Liver (tissue), 9 donors: ENCODE measurements around the gene KLF13. TPM values are rescaled to one million over a fixed set of nuclear protein-coding genes. Genes with fewer than 3 reads are reported as not detected.

Experiments used
- DNase-seq: peaks from one replicate; pipeline ENCODE4 v3.0.0-alpha.2; 2017; ENCODE audit warnings: low spot score
- H3K27ac ChIP-seq, 2 donors: one replicate each; pipeline ENCODE4 v1.7.0; 2013; ENCODE audit warnings: inconsistent platforms in 2 of 2, low read length in 2 of 2, control low read depth in 1 of 2, low read depth in 1 of 2, mild to moderate bottlenecking in 1 of 2
- H3K27me3 ChIP-seq, 4 donors: one replicate each; pipeline versions ENCODE4 v1.6.1 to v1.7.0; 2013; ENCODE audit warnings: low read length in 3 of 4, inconsistent platforms in 1 of 4, mild to moderate bottlenecking in 1 of 4, moderate library complexity in 1 of 4; ENCODE audit not compliant: control insufficient read depth in 4 of 4, insufficient read depth in 4 of 4
- H3K36me3 ChIP-seq, 4 donors: one replicate each; pipeline versions ENCODE4 v1.6.1 to v1.7.0; 2013; ENCODE audit warnings: low read length in 3 of 4, mild to moderate bottlenecking in 3 of 4, low read depth in 1 of 4, moderate library complexity in 1 of 4; ENCODE audit not compliant: control insufficient read depth in 4 of 4, insufficient read depth in 3 of 4
- H3K4me1 ChIP-seq, 4 donors: one replicate each; pipeline versions ENCODE4 v1.6.1 to v1.7.0; 2013; ENCODE audit warnings: low read length in 3 of 4, mild to moderate bottlenecking in 3 of 4, moderate library complexity in 1 of 4; ENCODE audit not compliant: control insufficient read depth in 4 of 4, insufficient read depth in 4 of 4
- H3K4me3 ChIP-seq, 3 donors: one replicate each; pipeline versions ENCODE4 v1.6.1 to v1.7.0; 2013; ENCODE audit warnings: low read length in 3 of 3, control low read depth in 1 of 3, low read depth in 1 of 3, mild to moderate bottlenecking in 1 of 3
- H3K9ac ChIP-seq, 2 donors: one replicate each; pipeline ENCODE4 v1.7.0; 2013; ENCODE audit warnings: low read length in 2 of 2, mild to moderate bottlenecking in 2 of 2, moderate library complexity in 2 of 2, control low read depth in 1 of 2, low read depth in 1 of 2
- H3K9me3 ChIP-seq, 4 donors: one replicate each; pipeline versions ENCODE4 v1.6.1 to v1.7.0; 2013; ENCODE audit warnings: low read length in 3 of 4; ENCODE audit not compliant: control insufficient read depth in 4 of 4
- ATF3 ChIP-seq: IDR thresholded peaks from 2 replicates; pipeline ENCODE4 v1.6.1; 2016; ENCODE audit warnings: antibody characterized with exemption
- CTCF ChIP-seq: fragments of 150-350 bp; IDR thresholded peaks from 2 replicates; pipeline ENCODE4 v1.5.1; 2017; ENCODE audit warnings: improper control_type of control experiment, low read depth, low read length; ENCODE audit not compliant: missing input control
- EGR1 ChIP-seq, 2 donors: IDR thresholded peaks; 2 replicates each; pipeline ENCODE4 v1.6.1; 2016 to 2018; ENCODE audit warnings: antibody characterized with exemption in 2 of 2, low read depth in 2 of 2
- FOXA2 ChIP-seq: IDR thresholded peaks from 2 replicates; pipeline ENCODE4 v1.6.1; 2016; ENCODE audit warnings: antibody characterized with exemption
- GABPA ChIP-seq, 2 donors: IDR thresholded peaks in 1 of 2; conservative IDR thresholded peaks in 1 of 2; 2 replicates each; pipeline ENCODE4 v1.6.1; 2016; ENCODE audit warnings: antibody characterized with exemption in 2 of 2, mild to moderate bottlenecking in 1 of 2, moderate library complexity in 1 of 2
- HNF4A ChIP-seq, 2 donors: conservative IDR thresholded peaks; 2 replicates each; pipeline ENCODE4 v1.6.1; 2016; ENCODE audit warnings: antibody characterized with exemption in 2 of 2, mild to moderate bottlenecking in 2 of 2
- HNF4G ChIP-seq: IDR thresholded peaks from 2 replicates; pipeline ENCODE4 v1.6.1; 2016; ENCODE audit warnings: antibody characterized with exemption
- JUND ChIP-seq, 2 donors: IDR thresholded peaks; 2 replicates each; pipeline ENCODE4 v1.6.1; 2016; ENCODE audit warnings: antibody characterized with exemption in 2 of 2
- MAX ChIP-seq: IDR thresholded peaks from 2 replicates; pipeline ENCODE4 v1.6.1; 2016; ENCODE audit warnings: antibody characterized with exemption
- NR2F2 ChIP-seq: IDR thresholded peaks from 2 replicates; pipeline ENCODE4 v1.6.1; 2016; ENCODE audit warnings: antibody characterized with exemption
- RAD21 ChIP-seq, 2 donors: IDR thresholded peaks; 2 replicates each; pipeline ENCODE4 v1.6.1; 2016; ENCODE audit warnings: antibody characterized with exemption in 2 of 2, mild to moderate bottlenecking in 2 of 2
- RXRA ChIP-seq, 2 donors: IDR thresholded peaks; 2 replicates each; pipeline ENCODE4 v1.6.1; 2017 to 2018; ENCODE audit warnings: antibody characterized with exemption in 2 of 2, mild to moderate bottlenecking in 1 of 2
- TAF1 ChIP-seq: conservative IDR thresholded peaks from 2 replicates; pipeline ENCODE4 v1.6.1; 2016; ENCODE audit warnings: antibody characterized with exemption, mild to moderate bottlenecking
- YY1 ChIP-seq: IDR thresholded peaks from 2 replicates; pipeline ENCODE4 v1.6.1; 2016; ENCODE audit warnings: antibody characterized with exemption, mild to moderate bottlenecking
- WGBS: extraction: QIAGEN DNeasy Blood & Tissue Kit; methylation state at CpG from one replicate; pipeline ENCODE4 v1.1.7; 2013; 5-methylcytosine and 5-hydroxymethylcytosine counted together
- polyA plus RNA-seq, 2 donors: library from polyadenylated mRNA; stranded (reverse) in 1 of 2; unstranded in 1 of 2; fragments of 200-250 nt in 1 of 2; fragments of >200 nt in 1 of 2; fragmentation: Nextera tagmentation in 1 of 2; extraction: Ambion mirVana in 1 of 2; gene quantifications; one replicate each; pipeline versions ENCODE4 v1.2.1 to v1.2.3, GENCODE V29; 2013 to 2015
- total RNA-seq, 2 donors: library from RNA; depleted of rRNA; stranded (reverse); fragments of >200 nt; gene quantifications; one replicate each; pipeline ENCODE4 v1.2.3, GENCODE V29; 2014
- TF ChIP-seq, protein P1 (sequence below): IDR thresholded peaks from 2 replicates; pipeline ENCODE4 v1.6.1; 2016; ENCODE audit warnings: antibody characterized with exemption, mild to moderate bottlenecking
- TF ChIP-seq, protein P2 (sequence below): IDR thresholded peaks from 2 replicates; pipeline ENCODE4 v1.6.1; 2016; ENCODE audit warnings: antibody characterized with exemption
- donor health status: healthy.
- donor health status: healthy.
- donor health status: healthy.
- donor health status: healthy.
- donor health status: healthy.

KLF13 gene
- total and polyA plus RNA-seq, 4 donors, result 17.4 to 77.1 (median 57.5) TPM

DNA sequence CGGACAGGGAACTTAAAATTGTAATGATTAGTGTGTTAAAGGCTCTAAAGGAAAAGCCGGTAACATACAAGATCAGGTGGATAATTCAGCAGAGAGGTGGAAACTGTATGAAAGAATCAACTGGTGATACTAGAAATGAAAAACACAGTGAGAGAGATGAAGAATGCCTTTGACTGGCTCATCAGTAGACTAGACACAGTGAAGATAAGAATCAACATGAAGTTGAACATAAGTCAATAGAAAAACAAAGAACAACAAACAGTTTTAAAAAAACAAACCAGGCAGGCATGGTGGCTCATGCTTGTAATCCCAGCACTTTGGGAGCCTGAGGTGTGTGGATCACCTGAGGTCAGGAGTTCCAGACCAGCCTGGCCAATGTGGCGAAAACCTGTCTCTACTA is 82.1 kb downstream of the KLF13 start:
- H3K27me3 ChIP-seq, result no peaks in the 10 kb centered on the region
- H3K9me3 ChIP-seq, result no peaks in the 10 kb centered on the region
- no peak for DNase-seq
- no peak overlapping the region for H3K4me3 ChIP-seq
- no peak overlapping the region for H3K27ac ChIP-seq
- H3K9ac ChIP-seq, result no peak overlapping the region
- no peak for TF ChIP-seq CTCF
- TF ChIP-seq RAD21 (IDR thresholded peaks at IDR 0.05), result no peak
- TF ChIP-seq MAX, result no peak
- TF ChIP-seq, protein P1, sequence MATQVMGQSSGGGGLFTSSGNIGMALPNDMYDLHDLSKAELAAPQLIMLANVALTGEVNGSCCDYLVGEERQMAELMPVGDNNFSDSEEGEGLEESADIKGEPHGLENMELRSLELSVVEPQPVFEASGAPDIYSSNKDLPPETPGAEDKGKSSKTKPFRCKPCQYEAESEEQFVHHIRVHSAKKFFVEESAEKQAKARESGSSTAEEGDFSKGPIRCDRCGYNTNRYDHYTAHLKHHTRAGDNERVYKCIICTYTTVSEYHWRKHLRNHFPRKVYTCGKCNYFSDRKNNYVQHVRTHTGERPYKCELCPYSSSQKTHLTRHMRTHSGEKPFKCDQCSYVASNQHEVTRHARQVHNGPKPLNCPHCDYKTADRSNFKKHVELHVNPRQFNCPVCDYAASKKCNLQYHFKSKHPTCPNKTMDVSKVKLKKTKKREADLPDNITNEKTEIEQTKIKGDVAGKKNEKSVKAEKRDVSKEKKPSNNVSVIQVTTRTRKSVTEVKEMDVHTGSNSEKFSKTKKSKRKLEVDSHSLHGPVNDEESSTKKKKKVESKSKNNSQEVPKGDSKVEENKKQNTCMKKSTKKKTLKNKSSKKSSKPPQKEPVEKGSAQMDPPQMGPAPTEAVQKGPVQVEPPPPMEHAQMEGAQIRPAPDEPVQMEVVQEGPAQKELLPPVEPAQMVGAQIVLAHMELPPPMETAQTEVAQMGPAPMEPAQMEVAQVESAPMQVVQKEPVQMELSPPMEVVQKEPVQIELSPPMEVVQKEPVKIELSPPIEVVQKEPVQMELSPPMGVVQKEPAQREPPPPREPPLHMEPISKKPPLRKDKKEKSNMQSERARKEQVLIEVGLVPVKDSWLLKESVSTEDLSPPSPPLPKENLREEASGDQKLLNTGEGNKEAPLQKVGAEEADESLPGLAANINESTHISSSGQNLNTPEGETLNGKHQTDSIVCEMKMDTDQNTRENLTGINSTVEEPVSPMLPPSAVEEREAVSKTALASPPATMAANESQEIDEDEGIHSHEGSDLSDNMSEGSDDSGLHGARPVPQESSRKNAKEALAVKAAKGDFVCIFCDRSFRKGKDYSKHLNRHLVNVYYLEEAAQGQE, result no peak
- no peak for TF ChIP-seq FOXA2
- TF ChIP-seq ATF3, result no peak
- no peak for TF ChIP-seq HNF4G
- TF ChIP-seq RXRA (IDR thresholded peaks at IDR 0.05), result no peak
- no peak for TF ChIP-seq TAF1
- no peak for TF ChIP-seq JUND (IDR thresholded peaks at IDR 0.05)
- TF ChIP-seq, protein P2, sequence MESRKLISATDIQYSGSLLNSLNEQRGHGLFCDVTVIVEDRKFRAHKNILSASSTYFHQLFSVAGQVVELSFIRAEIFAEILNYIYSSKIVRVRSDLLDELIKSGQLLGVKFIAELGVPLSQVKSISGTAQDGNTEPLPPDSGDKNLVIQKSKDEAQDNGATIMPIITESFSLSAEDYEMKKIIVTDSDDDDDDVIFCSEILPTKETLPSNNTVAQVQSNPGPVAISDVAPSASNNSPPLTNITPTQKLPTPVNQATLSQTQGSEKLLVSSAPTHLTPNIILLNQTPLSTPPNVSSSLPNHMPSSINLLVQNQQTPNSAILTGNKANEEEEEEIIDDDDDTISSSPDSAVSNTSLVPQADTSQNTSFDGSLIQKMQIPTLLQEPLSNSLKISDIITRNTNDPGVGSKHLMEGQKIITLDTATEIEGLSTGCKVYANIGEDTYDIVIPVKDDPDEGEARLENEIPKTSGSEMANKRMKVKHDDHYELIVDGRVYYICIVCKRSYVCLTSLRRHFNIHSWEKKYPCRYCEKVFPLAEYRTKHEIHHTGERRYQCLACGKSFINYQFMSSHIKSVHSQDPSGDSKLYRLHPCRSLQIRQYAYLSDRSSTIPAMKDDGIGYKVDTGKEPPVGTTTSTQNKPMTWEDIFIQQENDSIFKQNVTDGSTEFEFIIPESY, result no peak
- TF ChIP-seq HNF4A (conservative IDR thresholded peaks at IDR 0.05), result no peak
- TF ChIP-seq NR2F2, result no peak
- no peaks in the 10 kb centered on the region for H3K36me3 ChIP-seq
- WGBS, result 97% methylated on average over 3 of the region's 3 CpGs
- H3K4me1 ChIP-seq, result no peaks in the 10 kb centered on the region

DNA sequence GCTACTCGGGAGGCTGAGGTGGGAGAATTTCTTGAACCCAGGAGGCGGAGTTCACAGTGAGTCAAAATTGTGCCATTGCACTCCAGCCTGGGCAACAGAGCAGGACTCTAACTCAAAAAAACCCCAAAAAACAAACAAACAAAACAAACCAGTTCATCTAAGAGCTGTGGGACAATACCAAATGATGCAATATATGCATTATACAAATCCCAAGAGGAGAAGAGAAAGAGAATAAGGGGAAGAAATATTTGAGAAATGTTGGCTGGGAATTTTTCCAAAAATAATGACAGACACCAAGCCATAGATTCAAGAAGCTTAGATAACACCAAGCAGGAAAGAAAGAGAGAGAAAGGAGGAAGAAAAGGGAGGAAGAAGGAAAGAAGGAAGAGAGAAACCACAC is 82.5 kb downstream of the KLF13 start:
- H3K4me3 ChIP-seq, result no peak overlapping the region
- no peaks in the 10 kb centered on the region for H3K27me3 ChIP-seq
- no peaks in the 10 kb centered on the region for H3K9me3 ChIP-seq
- no peak overlapping the region for H3K27ac ChIP-seq
- WGBS, result 91% methylated on average over 2 of the region's 2 CpGs
- no peaks in the 10 kb centered on the region for H3K4me1 ChIP-seq
- no peak overlapping the region for H3K9ac ChIP-seq
- TF ChIP-seq NR2F2, result no peak
- no peak for TF ChIP-seq GABPA (IDR thresholded peaks at IDR 0.05 in 1 of 2, conservative IDR thresholded peaks at IDR 0.05 in 1 of 2)
- no peak for TF ChIP-seq JUND (IDR thresholded peaks at IDR 0.05)
- no peak for TF ChIP-seq HNF4G
- TF ChIP-seq EGR1 (IDR thresholded peaks at IDR 0.05; ENCODE audit: low read depth in 2 of 2), result no peak
- no peak for TF ChIP-seq FOXA2
- TF ChIP-seq CTCF, result no peak
- no peak for TF ChIP-seq RXRA (IDR thresholded peaks at IDR 0.05)
- TF ChIP-seq YY1, result no peak
- TF ChIP-seq RAD21 (IDR thresholded peaks at IDR 0.05), result no peak
- TF ChIP-seq, protein P2, result no peak
- DNase-seq, result no peak
- no peaks in the 10 kb centered on the region for H3K36me3 ChIP-seq
